WTC11 (cell line): ENCODE data around the gene PCDH12. TPM values are rescaled to one million over a fixed set of nuclear protein-coding genes. Genes with fewer than 3 reads are reported as not detected.

Source experiments
- ATAC-seq: fragments of 200-7000 bp; cut with Tn5 transposase; 2 replicates; pipeline ENCODE4 v1.10.0; 2021; ENCODE audit warnings: mild to moderate bottlenecking, moderate library complexity
- CTCF ChIA-PET: fragments of 300-600 bp; sonication (Branson Sonifier 250); formaldehyde crosslinking; loops from one replicate; lab custom pipeline; 2021; ENCODE audit warnings: antibody characterized with exemption; lab: Charles Lee
- POLR2A ChIA-PET: fragments of 350-600 bp; sonication (Branson Sonifier 250); formaldehyde crosslinking; loops from one replicate; lab custom pipeline; 2021; ENCODE audit warnings: antibody characterized with exemption; lab: Charles Lee
- DNase-seq: peaks from one replicate; pipeline ENCODE4 v3.0.0; 2021; ENCODE audit warnings: low spot score
- H3K27ac Mint-ChIP-seq: 2 replicates; pipeline ENCODE4 v1.8.0; 2021; ENCODE audit warnings: mixed read lengths
- H3K27me3 Mint-ChIP-seq: 2 replicates; pipeline ENCODE4 v1.8.0; 2021; ENCODE audit warnings: low read depth, mild to moderate bottlenecking, moderate library complexity, mixed read lengths
- H3K36me3 Mint-ChIP-seq: 2 replicates; pipeline ENCODE4 v1.8.0; 2021; ENCODE audit warnings: mixed read lengths
- H3K4me1 Mint-ChIP-seq: 2 replicates; pipeline ENCODE4 v1.8.0; 2022; ENCODE audit warnings: mixed read lengths
- H3K4me3 Mint-ChIP-seq: 2 replicates; pipeline ENCODE4 v1.8.0; 2021; ENCODE audit warnings: mild to moderate bottlenecking, moderate library complexity, mixed read lengths
- H3K9me3 Mint-ChIP-seq: 2 replicates; pipeline ENCODE4 v1.8.0; 2021; ENCODE audit warnings: mixed read lengths
- CREM ChIP-seq: sonication (generic); formaldehyde crosslinking; IDR thresholded peaks from 2 replicates; pipeline ENCODE4 v1.8.1; 2022; ENCODE audit warnings: mild to moderate bottlenecking, missing genetic modification reagents, moderate library complexity
- E2F4 ChIP-seq: sonication (generic); formaldehyde crosslinking; IDR thresholded peaks from 2 replicates; pipeline ENCODE4 v1.8.1; 2022; ENCODE audit warnings: low read depth, mild to moderate bottlenecking, moderate library complexity, missing genetic modification reagents, borderline replicate concordance
- ELF4 ChIP-seq: sonication (generic); formaldehyde crosslinking; IDR thresholded peaks from 2 replicates; pipeline ENCODE4 v1.8.1; 2022; ENCODE audit warnings: low read depth, mild to moderate bottlenecking, moderate library complexity, missing genetic modification reagents
- EMX1 ChIP-seq: fragments of 250-450 bp; sonication (Bioruptor Pico); IDR thresholded peaks from 2 replicates; pipeline ENCODE4 v1.8.0; 2021; ENCODE audit warnings: mild to moderate bottlenecking
- ERG ChIP-seq: fragments of 250-450 bp; sonication (Bioruptor Pico); IDR thresholded peaks from 2 replicates; pipeline ENCODE4 v1.8.0; 2021; ENCODE audit warnings: mild to moderate bottlenecking
- ETV6 ChIP-seq: sonication (generic); formaldehyde crosslinking; IDR thresholded peaks from 2 replicates; pipeline ENCODE4 v1.8.1; 2022; ENCODE audit warnings: mild to moderate bottlenecking, missing genetic modification reagents
- FOXP4 ChIP-seq: sonication (generic); formaldehyde crosslinking; IDR thresholded peaks from 2 replicates; pipeline ENCODE4 v1.8.0; 2022; ENCODE audit warnings: mild to moderate bottlenecking, missing genetic modification reagents
- GRHL2 ChIP-seq: fragments of 250-450 bp; sonication (Bioruptor Pico); IDR thresholded peaks from 2 replicates; pipeline ENCODE4 v1.8.0; 2022; ENCODE audit warnings: mild to moderate bottlenecking, moderate library complexity; ENCODE audit not compliant: insufficient replicate concordance, severe bottlenecking
- GTF2I ChIP-seq: fragments of 250-450 bp; sonication (Bioruptor Pico); conservative IDR thresholded peaks from 2 replicates; pipeline ENCODE4 v1.4.0; 2021; ENCODE audit warnings: mild to moderate bottlenecking
- NFYB ChIP-seq: sonication (generic); formaldehyde crosslinking; conservative IDR thresholded peaks from 2 replicates; pipeline ENCODE4 v1.8.0; 2022; ENCODE audit warnings: low read depth, missing genetic modification reagents
- NR3C1 ChIP-seq: sonication (generic); formaldehyde crosslinking; conservative IDR thresholded peaks from 2 replicates; pipeline ENCODE4 v1.8.1; 2023; ENCODE audit warnings: low read depth, mild to moderate bottlenecking, missing genetic modification reagents
- PRDM15 ChIP-seq: sonication (generic); formaldehyde crosslinking; IDR thresholded peaks from 2 replicates; pipeline ENCODE4 v1.8.0; 2022; ENCODE audit warnings: missing genetic modification reagents
- PRRX2 ChIP-seq: fragments of 250-450 bp; sonication (Bioruptor Pico); IDR thresholded peaks from 2 replicates; pipeline ENCODE4 v1.8.0; 2021; ENCODE audit warnings: mild to moderate bottlenecking
- RELA ChIP-seq: sonication (generic); formaldehyde crosslinking; IDR thresholded peaks from 2 replicates; pipeline ENCODE4 v1.8.1; 2022; ENCODE audit warnings: missing genetic modification reagents, mild to moderate bottlenecking, borderline replicate concordance
- SMAD3 ChIP-seq: sonication (generic); formaldehyde crosslinking; IDR thresholded peaks from 2 replicates; pipeline ENCODE4 v1.8.0; 2022; ENCODE audit warnings: missing genetic modification reagents, mild to moderate bottlenecking, borderline replicate concordance
- SOX15 ChIP-seq: fragments of 250-450 bp; sonication (Bioruptor Pico); IDR thresholded peaks from 2 replicates; pipeline ENCODE4 v1.9.0; 2021; ENCODE audit warnings: mild to moderate bottlenecking
- TEAD4 ChIP-seq: sonication (generic); formaldehyde crosslinking; IDR thresholded peaks from 2 replicates; pipeline ENCODE4 v1.8.0; 2022; ENCODE audit warnings: mild to moderate bottlenecking, missing genetic modification reagents
- ZBTB43 ChIP-seq: sonication (generic); formaldehyde crosslinking; IDR thresholded peaks from 2 replicates; pipeline ENCODE4 v1.8.1; 2023; ENCODE audit warnings: mild to moderate bottlenecking, missing genetic modification reagents
- total RNA-seq: library from RNA; stranded (reverse); gene quantifications from 3 replicates; pipeline ENCODE4 v1.2.3, GENCODE V29; 2021

PCDH12 gene
- total RNA-seq, 1 experiment from 2014 or later = 0.33 TPM

GRCh38 chr5:141931694-141932093, 26.3 kb downstream of the PCDH12 start:
- ATAC-seq (no peak), DNase-seq (no peak)
- no peaks in the 10 kb centered on the region for H3K9me3 Mint-ChIP-seq
- no peak overlapping the region for H3K4me3 Mint-ChIP-seq
- H3K27me3 Mint-ChIP-seq = no peaks in the 10 kb centered on the region
- no peak overlapping the region for H3K27ac Mint-ChIP-seq
- H3K36me3 Mint-ChIP-seq = peaks cover 83% of the 10 kb centered on the region
- peaks cover 7% of the 10 kb centered on the region; the same call in 1 of the 2 replicates for H3K4me1 Mint-ChIP-seq
- ChIA-PET CTCF (interaction anchor here (1.5 kb wide), 1 partner anchor 27 kb away, joined by 3 read pairs; the partner anchor contains the start of gene PCDH12), POLR2A (no interaction called here)
- TF ChIP-seq SOX15 (CRISPR knock-in tag) (no peak), EMX1 (no peak), E2F4 (CRISPR knock-in tag) (no peak), PRRX2 (no peak), ERG (CRISPR knock-in tag) (no peak), TEAD4 (CRISPR knock-in tag) (no peak), RELA (CRISPR knock-in tag) (no peak), SMAD3 (CRISPR knock-in tag) (no peak), FOXP4 (no peak)
- TF ChIP-seq, all 79 proteins: peak for 0

GRCh38 chr5:141929398-141930058, 28.5 kb downstream of the PCDH12 start:
- DNase-seq = no peak
- Mint-ChIP-seq H3K27me3 (no peaks in the 10 kb centered on the region), H3K4me1 (peaks cover 10% of the 10 kb centered on the region; the same call in 1 of the 2 replicates), H3K27ac (no peak overlapping the region; the same call in 1 of the 2 replicates), H3K36me3 (peaks cover 80% of the 10 kb centered on the region), H3K9me3 (no peaks in the 10 kb centered on the region), H3K4me3 (no peak overlapping the region)
- ChIA-PET POLR2A (interaction anchor here (0.6 kb wide), 1 partner anchor 210 kb away, joined by 5 read pairs; no protein-coding TSS in a partner anchor), CTCF (interaction anchor here (0.8 to 2.2 kb wide), 8 partner anchors 12 to 260 kb away, joined by 3 to 11 read pairs (median 4); partner anchors contain the start of gene RNF14)
- TF ChIP-seq CREM (CRISPR knock-in tag) (no peak), PRDM15 (CRISPR knock-in tag) (no peak), ELF4 (CRISPR knock-in tag) (no peak), ZBTB43 (CRISPR knock-in tag) (no peak), GRHL2 (CRISPR knock-in tag) (no peak), EMX1 (no peak), NFYB (CRISPR knock-in tag) (no peak), GTF2I (CRISPR knock-in tag) (no peak), NR3C1 (CRISPR knock-in tag) (no peak), ETV6 (CRISPR knock-in tag) (no peak)
- peak; percentile 26; the same call in 1 of the 2 replicates for ATAC-seq
